ENCODE data around the gene THAP12. TPM values are rescaled to one million over a fixed set of nuclear protein-coding genes. Genes with fewer than 3 reads are reported as not detected.

Gene THAP12
- total RNA-seq, 1 donor from 2014 or later: 30.3 TPM

GRCh38 chr11:76315182-76315853, 65.6 kb downstream of the THAP12 start:
- no peak for FAIRE-seq
- H3K9me3 ChIP-seq (ENCODE audit: insufficient read depth, low read depth, low read length): no peaks in the 10 kb centered on the region
- peaks cover 15% of the 10 kb centered on the region for H3K4me1 Mint-ChIP-seq (ENCODE audit: low read depth, unreplicated experiment)

GRCh38 chr11:76314741-76315090, 66.2 kb downstream of the THAP12 start:
- Histone ChIP-seq H3K36me3 (ENCODE audit: insufficient read depth, low read length) (no peaks in the 10 kb centered on the region), H3K4me1 (ENCODE audit: insufficient read depth, low read length) (no peaks in the 10 kb centered on the region), H3K9me3 (ENCODE audit: insufficient read depth, low read depth, low read length) (no peaks in the 10 kb centered on the region), H3K79me2 (ENCODE audit: insufficient read depth, low read length) (no peaks in the 10 kb centered on the region), H3K4me2 (ENCODE audit: low read length) (no peak overlapping the region), H3K27me3 (ENCODE audit: insufficient read depth, low read length) (no peaks in the 10 kb centered on the region), H3K27ac (ENCODE audit: low read depth, low read length) (no peak overlapping the region), H3K9ac (ENCODE audit: low read length) (no peak overlapping the region), H3K4me3 (ENCODE audit: insufficient read depth, low read depth, low read length) (no peak overlapping the region), H2AFZ (ENCODE audit: low read depth, low read length) (no peak overlapping the region), H4K20me1 (ENCODE audit: insufficient read depth, low read length) (no peaks in the 10 kb centered on the region)
- FAIRE-seq: no peak
- Mint-ChIP-seq H3K4me3 (ENCODE audit: unreplicated experiment) (no peak overlapping the region), H3K4me1 (ENCODE audit: low read depth, unreplicated experiment) (peaks cover 15% of the 10 kb centered on the region), H3K36me3 (ENCODE audit: low read depth, unreplicated experiment) (peaks cover 2% of the 10 kb centered on the region), H3K9me3 (ENCODE audit: unreplicated experiment) (no peaks in the 10 kb centered on the region), H3K27me3 (ENCODE audit: low read depth, unreplicated experiment) (peaks cover 40% of the 10 kb centered on the region), H3K27ac (ENCODE audit: unreplicated experiment) (peak overlapping the region; percentile 62)
- peak; percentile 64 for DNase-seq (ENCODE audit: low read depth)
- TF ChIP-seq EZH2 (IDR thresholded peaks at IDR 0.05; ENCODE audit: insufficient read depth, low read length): no peak
- no peak for TF ChIP-seq CTCF (IDR thresholded peaks at IDR 0.05; ENCODE audit: insufficient read depth, low read depth, low read length)

More at GRCh38 chr11:76315182-76315853, 65.6 kb downstream of the THAP12 start:
- Mint-ChIP-seq H3K9me3 (ENCODE audit: unreplicated experiment) (no peaks in the 10 kb centered on the region), H3K27ac (ENCODE audit: unreplicated experiment) (peak overlapping the region; percentile 62), H3K36me3 (ENCODE audit: low read depth, unreplicated experiment) (peaks cover 2% of the 10 kb centered on the region), H3K4me3 (ENCODE audit: unreplicated experiment) (no peak overlapping the region), H3K27me3 (ENCODE audit: low read depth, unreplicated experiment) (peaks cover 40% of the 10 kb centered on the region)
- no peaks in the 10 kb centered on the region for H3K36me3 ChIP-seq (ENCODE audit: insufficient read depth, low read length)
- no peak overlapping the region for H3K27ac ChIP-seq (ENCODE audit: low read depth, low read length)
- H3K4me3 ChIP-seq (ENCODE audit: insufficient read depth, low read depth, low read length): no peak overlapping the region
- peaks cover 6% of the 10 kb centered on the region for H3K27me3 ChIP-seq (ENCODE audit: insufficient read depth, low read length)
- TF ChIP-seq CTCF (IDR thresholded peaks at IDR 0.05; ENCODE audit: insufficient read depth, low read depth, low read length) (no peak), EZH2 (IDR thresholded peaks at IDR 0.05; ENCODE audit: insufficient read depth, low read length) (no peak)
- no peak overlapping the region for H2AFZ ChIP-seq (ENCODE audit: low read depth, low read length)
- no peak overlapping the region for H3K4me2 ChIP-seq (ENCODE audit: low read length)
- DNase-seq (ENCODE audit: low read depth): no peak
- no peaks in the 10 kb centered on the region for H4K20me1 ChIP-seq (ENCODE audit: insufficient read depth, low read length)
- no peak overlapping the region for H3K9ac ChIP-seq (ENCODE audit: low read length)
- no peaks in the 10 kb centered on the region for H3K4me1 ChIP-seq (ENCODE audit: insufficient read depth, low read length)
- H3K79me2 ChIP-seq (ENCODE audit: insufficient read depth, low read length): no peaks in the 10 kb centered on the region

Data from astrocyte (in vitro differentiated cells and primary cell).